Measurements from ENCODE around the gene TTF2. TPM values are rescaled to one million over a fixed set of nuclear protein-coding genes. Genes with fewer than 3 reads are reported as not detected.
A peak's percentile ranks its signal among the peaks of the same experiment; 100 is the strongest.

TTF2 gene
- total and polyA plus RNA-seq, 2 experiments from 2014 or later, result 84.7 to 85.4 TPM

GRCh38 chr1:117049857-117050256, 10.3 kb upstream of the TTF2 start:
- Histone ChIP-seq H3K4me3 (no peak overlapping the region), H3K79me2 (replicated peaks; ENCODE audit: insufficient read depth) (no peaks in the 10 kb centered on the region), H3F3A (replicated peaks; ENCODE audit: low read depth) (no peaks in the 10 kb centered on the region), H3K27ac (ENCODE audit: low read depth) (no peak overlapping the region), H3K9me2 (ENCODE audit: insufficient read depth) (no peaks in the 10 kb centered on the region), H2AFZ (no peak overlapping the region), H3K36me3 (ENCODE audit: insufficient read depth) (no peaks in the 10 kb centered on the region), H4K20me1 (replicated peaks; ENCODE audit: insufficient read depth) (no peaks in the 10 kb centered on the region), H3K4me2 (no peak overlapping the region), H3K4me1 (ENCODE audit: insufficient read depth) (no peaks in the 10 kb centered on the region), H3K27me3 (ENCODE audit: insufficient read depth) (no peaks in the 10 kb centered on the region)
- peaks cover 6% of the 10 kb centered on the region for H3K27me3 Mint-ChIP-seq (ENCODE audit: insufficient read depth, low read depth, poor library complexity)
- H3K9me3 Mint-ChIP-seq, result no peaks in the 10 kb centered on the region
- DNase-seq (ENCODE audit: low spot score), result no peak
- H3K4me3 Mint-ChIP-seq, result no peak overlapping the region
- TF ChIP-seq ETS1 (IDR thresholded peaks at IDR 0.05), result no peak
- no peak for TF ChIP-seq NANOG (IDR thresholded peaks at IDR 0.05; ENCODE audit: borderline replicate concordance)
- H3K36me3 Mint-ChIP-seq (ENCODE audit: low read depth), result 0 out of 3 replicates have a peak, but pooled peaks cover 3% of the 10 kb centered on the region
- ATAC-seq, result no peak
- H3K4me1 Mint-ChIP-seq, result no peaks in the 10 kb centered on the region
- H3K27ac Mint-ChIP-seq, result no peak overlapping the region

- Histone ChIP-seq H3K4me1 (ENCODE audit: insufficient read depth) (no peaks in the 10 kb centered on the region), H3K27me3 (ENCODE audit: insufficient read depth) (no peaks in the 10 kb centered on the region), H3K4me3 (no peak overlapping the region), H3K27ac (ENCODE audit: low read depth) (no peak overlapping the region), H3K36me3 (ENCODE audit: insufficient read depth) (no peaks in the 10 kb centered on the region), H3K4me2 (no peak overlapping the region), H3K9me2 (ENCODE audit: insufficient read depth) (no peaks in the 10 kb centered on the region), H3F3A (replicated peaks; ENCODE audit: low read depth) (no peaks in the 10 kb centered on the region), H3K79me2 (replicated peaks; ENCODE audit: insufficient read depth) (no peaks in the 10 kb centered on the region), H4K20me1 (replicated peaks; ENCODE audit: insufficient read depth) (no peaks in the 10 kb centered on the region), H2AFZ (0 out of 2 replicates have a peak overlapping the region, but pooled peaks have one; percentile 24)
- DNase-seq (ENCODE audit: low spot score) (no peak), ATAC-seq (no peak)
- Mint-ChIP-seq H3K27ac (peak overlapping the region; percentile 26; the same call in 1 of the 2 replicates), H3K27me3 (ENCODE audit: insufficient read depth, low read depth, poor library complexity) (no peaks in the 10 kb centered on the region), H3K4me1 (no peaks in the 10 kb centered on the region), H3K36me3 (ENCODE audit: low read depth) (peaks cover 7% of the 10 kb centered on the region; the same call in 1 of the 3 replicates), H3K4me3 (no peak overlapping the region), H3K9me3 (no peaks in the 10 kb centered on the region)
- TF ChIP-seq REST (IDR thresholded peaks at IDR 0.05; ENCODE audit: unreplicated experiment), result no peak
- no peak for TF ChIP-seq EZH2phosphoT487 (IDR thresholded peaks at IDR 0.05; ENCODE audit: unreplicated experiment)
- TF ChIP-seq CTCF (conservative IDR thresholded peaks at IDR 0.05; ENCODE audit: low read depth in 2 of 2), result no peak
- no peak for TF ChIP-seq ZNF462 (CRISPR knock-in tag; IDR thresholded peaks at IDR 0.05)
- no peak for TF ChIP-seq ZNF114 (CRISPR knock-in tag; IDR thresholded peaks at IDR 0.05)
Measured at GRCh38 chr1:117051224-117052064, 8.7 kb upstream of the TTF2 start.
